ENCODE results near the gene TFCP2L1. TPM values are rescaled to one million over a fixed set of nuclear protein-coding genes. Genes with fewer than 3 reads are reported as not detected.

Gene TFCP2L1
- polyA plus RNA-seq, 1 donor = 0.45 TPM

- whole genome bisulfite sequencing (ENCODE audit: insufficient coverage, low lambda C conversion rate) = no CpG with 5 or more reads among the region's 9 CpGs
- DNase-seq = no peak
- H3K36me3 ChIP-seq (ENCODE audit: control insufficient read depth, insufficient read depth, low read length) = no peaks in the 10 kb centered on the region
- H3K27ac ChIP-seq (ENCODE audit: low read length) = no peak overlapping the region
- no peaks in the 10 kb centered on the region for H3K4me1 ChIP-seq (ENCODE audit: control insufficient read depth, insufficient read depth, low read length)
- no peaks in the 10 kb centered on the region for H3K9me3 ChIP-seq (ENCODE audit: control insufficient read depth, low read depth, low read length)
- no peaks in the 10 kb centered on the region for H3K27me3 ChIP-seq (ENCODE audit: control insufficient read depth, insufficient read depth, low read length)
- H3K4me3 ChIP-seq (ENCODE audit: low read length) = no peak overlapping the region
These were observed 42.0 kb downstream of the TFCP2L1 start for GRCh38 chr2:121242976-121243375.

- WGBS (ENCODE audit: insufficient coverage, low lambda C conversion rate) = 60% methylated on average over 1 of the region's 16 CpGs
- no peaks in the 10 kb centered on the region for H3K36me3 ChIP-seq (ENCODE audit: control insufficient read depth, insufficient read depth, low read length)
These were observed 42.7 kb downstream of the TFCP2L1 start for GRCh38 chr2:121242175-121242875.

GRCh38 chr2:121241466-121241865 lies 43.5 kb downstream of the TFCP2L1 start:
- Histone ChIP-seq H3K27me3 (ENCODE audit: control insufficient read depth, insufficient read depth, low read length) (no peaks in the 10 kb centered on the region), H3K4me3 (ENCODE audit: low read length) (no peak overlapping the region), H3K36me3 (ENCODE audit: control insufficient read depth, insufficient read depth, low read length) (no peaks in the 10 kb centered on the region), H3K4me1 (ENCODE audit: control insufficient read depth, insufficient read depth, low read length) (no peaks in the 10 kb centered on the region), H3K9me3 (ENCODE audit: control insufficient read depth, low read depth, low read length) (no peaks in the 10 kb centered on the region), H3K27ac (ENCODE audit: low read length) (no peak overlapping the region)
- no CpG with 5 or more reads among the region's 3 CpGs for WGBS (ENCODE audit: insufficient coverage, low lambda C conversion rate)
- no peak for DNase-seq

More at GRCh38 chr2:121242175-121242875, 42.7 kb downstream of the TFCP2L1 start:
- DNase-seq = no peak
- H3K27me3 ChIP-seq (ENCODE audit: control insufficient read depth, insufficient read depth, low read length) = no peaks in the 10 kb centered on the region
- no peak overlapping the region for H3K4me3 ChIP-seq (ENCODE audit: low read length)
- no peak overlapping the region for H3K27ac ChIP-seq (ENCODE audit: low read length)
- H3K9me3 ChIP-seq (ENCODE audit: control insufficient read depth, low read depth, low read length) = no peaks in the 10 kb centered on the region
- no peaks in the 10 kb centered on the region for H3K4me1 ChIP-seq (ENCODE audit: control insufficient read depth, insufficient read depth, low read length)

DNA sequence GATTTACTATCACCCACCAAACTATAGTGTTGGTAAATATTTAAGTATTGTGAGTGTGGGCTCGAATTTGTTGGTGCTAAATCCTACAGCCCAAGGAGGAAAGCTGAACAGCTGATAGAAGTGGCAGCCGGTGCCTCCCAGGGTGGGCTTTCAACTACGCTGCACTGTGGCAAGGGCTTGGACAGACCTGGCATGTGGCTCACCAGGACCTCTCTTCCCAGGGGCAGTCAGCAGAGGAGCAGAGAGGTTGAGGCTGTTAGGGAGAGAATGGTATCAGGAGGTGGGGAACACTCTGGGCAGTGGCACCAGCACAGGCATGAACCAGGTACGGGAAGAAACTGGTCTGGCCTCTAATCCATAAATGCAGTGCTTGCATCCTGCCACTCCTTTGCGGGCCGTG lies 44.6 kb downstream of the TFCP2L1 start:
- no peaks in the 10 kb centered on the region for H3K4me1 ChIP-seq (ENCODE audit: control insufficient read depth, insufficient read depth, low read length)
- no peak for DNase-seq
- H3K27me3 ChIP-seq (ENCODE audit: control insufficient read depth, insufficient read depth, low read length) = no peaks in the 10 kb centered on the region
- no peak overlapping the region for H3K27ac ChIP-seq (ENCODE audit: low read length)
- H3K36me3 ChIP-seq (ENCODE audit: control insufficient read depth, insufficient read depth, low read length) = no peaks in the 10 kb centered on the region
- no CpG with 5 or more reads among the region's 6 CpGs for WGBS (ENCODE audit: insufficient coverage, low lambda C conversion rate)
- H3K4me3 ChIP-seq (ENCODE audit: low read length) = no peak overlapping the region
- no peaks in the 10 kb centered on the region for H3K9me3 ChIP-seq (ENCODE audit: control insufficient read depth, low read depth, low read length)

DNA sequence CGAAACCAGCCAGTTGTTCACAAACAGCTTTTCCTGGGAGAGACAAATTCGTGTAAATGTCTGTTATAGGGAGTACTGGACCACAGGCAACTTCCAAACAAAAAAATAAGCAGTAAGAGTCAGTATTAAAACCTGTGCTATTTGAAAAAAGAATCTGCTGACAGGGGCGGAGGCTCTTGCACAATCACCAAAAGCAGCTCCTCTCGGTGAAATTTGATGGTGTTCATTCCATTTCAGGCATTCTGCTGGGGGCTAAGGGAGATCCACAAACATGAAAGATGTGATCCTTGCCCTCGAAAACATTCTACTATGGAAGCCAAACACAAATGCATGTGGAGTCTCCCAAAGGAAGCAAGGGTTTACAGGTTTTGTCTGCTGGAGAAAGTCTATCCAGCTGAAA lies 45.0 kb downstream of the TFCP2L1 start:
- no peak overlapping the region for H3K4me3 ChIP-seq (ENCODE audit: low read length)
- no peaks in the 10 kb centered on the region for H3K9me3 ChIP-seq (ENCODE audit: control insufficient read depth, low read depth, low read length)
- no peak for DNase-seq
- 75% methylated on average over 1 of the region's 5 CpGs for WGBS (ENCODE audit: insufficient coverage, low lambda C conversion rate)
- no peak overlapping the region for H3K27ac ChIP-seq (ENCODE audit: low read length)
- H3K36me3 ChIP-seq (ENCODE audit: control insufficient read depth, insufficient read depth, low read length) = no peaks in the 10 kb centered on the region
- no peaks in the 10 kb centered on the region for H3K4me1 ChIP-seq (ENCODE audit: control insufficient read depth, insufficient read depth, low read length)
- H3K27me3 ChIP-seq (ENCODE audit: control insufficient read depth, insufficient read depth, low read length) = no peaks in the 10 kb centered on the region

GRCh38 chr2:121239471-121239870 lies 45.5 kb downstream of the TFCP2L1 start:
- no CpG with 5 or more reads among the region's 15 CpGs for WGBS (ENCODE audit: insufficient coverage, low lambda C conversion rate)
- Histone ChIP-seq H3K27me3 (ENCODE audit: control insufficient read depth, insufficient read depth, low read length) (no peaks in the 10 kb centered on the region), H3K4me1 (ENCODE audit: control insufficient read depth, insufficient read depth, low read length) (no peaks in the 10 kb centered on the region), H3K36me3 (ENCODE audit: control insufficient read depth, insufficient read depth, low read length) (no peaks in the 10 kb centered on the region), H3K4me3 (ENCODE audit: low read length) (no peak overlapping the region), H3K27ac (ENCODE audit: low read length) (no peak overlapping the region), H3K9me3 (ENCODE audit: control insufficient read depth, low read depth, low read length) (no peaks in the 10 kb centered on the region)
- DNase-seq = no peak

- H3K36me3 ChIP-seq (ENCODE audit: control insufficient read depth, insufficient read depth, low read length) = no peaks in the 10 kb centered on the region
- DNase-seq = no peak
- no peaks in the 10 kb centered on the region for H3K27me3 ChIP-seq (ENCODE audit: control insufficient read depth, insufficient read depth, low read length)
- WGBS (ENCODE audit: insufficient coverage, low lambda C conversion rate) = no CpG with 5 or more reads among the region's 4 CpGs
- H3K4me1 ChIP-seq (ENCODE audit: control insufficient read depth, insufficient read depth, low read length) = no peaks in the 10 kb centered on the region
- no peak overlapping the region for H3K4me3 ChIP-seq (ENCODE audit: low read length)
- no peak overlapping the region for H3K27ac ChIP-seq (ENCODE audit: low read length)
- H3K9me3 ChIP-seq (ENCODE audit: control insufficient read depth, low read depth, low read length) = no peaks in the 10 kb centered on the region
These were observed 46.2 kb downstream of the TFCP2L1 start for GRCh38 chr2:121238828-121239227.

DNA sequence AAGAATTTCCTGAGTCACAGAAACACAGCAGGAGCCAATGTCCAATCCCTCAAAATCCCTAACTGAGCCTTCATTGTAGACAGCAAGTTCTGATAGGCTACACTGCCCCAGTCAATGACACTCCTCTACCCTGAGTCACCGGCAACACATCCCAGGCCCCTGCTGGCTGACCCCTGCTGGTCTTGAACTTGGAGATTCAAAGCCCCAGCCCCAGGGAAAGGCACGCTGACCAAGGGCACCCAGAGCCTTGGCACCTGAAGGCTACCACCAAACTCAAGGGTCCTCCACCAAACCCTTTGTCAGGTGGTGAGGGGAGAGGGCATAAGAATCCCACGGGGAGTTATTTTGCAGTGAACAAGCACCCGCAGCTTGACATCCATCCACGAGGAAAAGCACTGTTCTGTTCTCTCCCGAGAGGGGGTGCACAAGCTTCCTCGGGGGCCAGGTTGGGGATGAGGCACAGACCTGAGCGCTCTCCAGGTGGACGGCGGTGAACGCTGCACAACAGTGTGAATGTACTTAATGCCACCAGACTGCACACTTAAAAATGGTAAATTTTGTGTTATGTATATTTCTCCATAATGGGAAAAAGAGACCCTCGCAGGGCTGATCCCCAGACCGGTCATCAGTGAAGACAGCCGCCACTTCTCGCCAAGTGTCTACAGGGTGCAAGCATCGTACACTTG lies 46.9 kb downstream of the TFCP2L1 start:
- WGBS (ENCODE audit: insufficient coverage, low lambda C conversion rate) = no CpG with 5 or more reads among the region's 16 CpGs
- Histone ChIP-seq H3K27ac (ENCODE audit: low read length) (no peak overlapping the region), H3K4me3 (ENCODE audit: low read length) (no peak overlapping the region), H3K9me3 (ENCODE audit: control insufficient read depth, low read depth, low read length) (no peaks in the 10 kb centered on the region), H3K4me1 (ENCODE audit: control insufficient read depth, insufficient read depth, low read length) (no peaks in the 10 kb centered on the region), H3K27me3 (ENCODE audit: control insufficient read depth, insufficient read depth, low read length) (no peaks in the 10 kb centered on the region), H3K36me3 (ENCODE audit: control insufficient read depth, insufficient read depth, low read length) (no peaks in the 10 kb centered on the region)
- DNase-seq = no peak

DNA sequence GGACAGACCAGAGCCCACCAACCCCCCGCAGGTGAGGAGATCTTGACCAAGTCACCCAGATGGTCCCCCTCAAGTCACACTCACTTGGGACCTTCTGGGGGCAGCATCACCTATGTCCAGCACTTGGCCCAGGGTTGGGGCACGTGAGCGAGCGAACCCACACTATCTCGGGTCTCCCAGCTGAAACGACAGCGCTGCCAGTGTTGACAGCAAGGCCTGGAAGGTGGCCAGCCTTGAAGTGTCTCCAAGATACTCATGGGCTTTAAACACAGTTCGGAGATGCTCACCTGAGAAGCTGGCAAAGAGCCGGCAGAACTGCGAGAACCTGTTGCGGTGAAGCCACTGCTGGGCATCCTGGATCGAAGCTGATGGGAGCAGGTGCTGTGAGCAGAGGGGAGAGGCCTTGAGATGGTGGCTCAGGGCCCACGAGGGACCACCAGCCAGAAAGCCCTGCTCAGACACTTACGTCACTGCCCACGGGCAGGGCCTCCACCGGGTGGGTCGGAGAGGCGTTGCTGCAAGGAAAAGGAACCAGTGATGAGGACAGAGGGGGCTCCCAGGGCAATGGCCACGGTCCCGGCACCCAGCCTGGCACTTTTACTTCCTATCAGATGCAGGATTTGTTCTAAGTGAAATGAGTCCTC lies 47.5 kb downstream of the TFCP2L1 start:
- no peak overlapping the region for H3K4me3 ChIP-seq (ENCODE audit: low read length)
- WGBS (ENCODE audit: insufficient coverage, low lambda C conversion rate) = no CpG with 5 or more reads among the region's 20 CpGs
- no peak overlapping the region for H3K27ac ChIP-seq (ENCODE audit: low read length)
- DNase-seq = no peak
- H3K4me1 ChIP-seq (ENCODE audit: control insufficient read depth, insufficient read depth, low read length) = no peaks in the 10 kb centered on the region
- no peaks in the 10 kb centered on the region for H3K36me3 ChIP-seq (ENCODE audit: control insufficient read depth, insufficient read depth, low read length)
- no peaks in the 10 kb centered on the region for H3K27me3 ChIP-seq (ENCODE audit: control insufficient read depth, insufficient read depth, low read length)
- no peaks in the 10 kb centered on the region for H3K9me3 ChIP-seq (ENCODE audit: control insufficient read depth, low read depth, low read length)

DNA sequence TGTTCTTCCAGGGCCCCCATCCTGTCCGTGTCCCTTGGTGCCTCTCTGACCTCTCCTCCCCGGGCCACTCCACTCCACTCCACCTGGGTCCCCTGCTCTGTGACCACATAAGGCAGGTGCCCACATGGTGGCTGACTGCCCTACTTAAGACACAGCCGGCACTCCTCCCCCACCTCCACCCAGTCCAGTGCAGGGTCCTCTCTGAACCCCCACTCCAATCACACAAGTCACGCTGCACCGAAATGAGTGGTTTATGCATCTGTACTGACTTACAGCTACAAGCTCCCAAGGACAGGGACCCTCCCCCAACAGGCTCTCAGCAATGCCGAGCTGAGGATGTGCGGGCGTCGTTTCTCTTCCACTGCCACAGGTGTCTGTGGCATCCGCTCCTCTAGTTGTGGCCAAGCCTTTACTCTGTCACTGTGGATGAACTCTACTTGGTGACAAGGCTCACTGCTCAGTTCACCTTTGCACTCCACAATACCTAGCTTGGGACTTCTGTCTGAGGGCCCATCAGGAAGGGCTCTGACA lies 48.3 kb downstream of the TFCP2L1 start:
- H3K9me3 ChIP-seq (ENCODE audit: control insufficient read depth, low read depth, low read length) = no peaks in the 10 kb centered on the region
- no peaks in the 10 kb centered on the region for H3K36me3 ChIP-seq (ENCODE audit: control insufficient read depth, insufficient read depth, low read length)
- no peaks in the 10 kb centered on the region for H3K27me3 ChIP-seq (ENCODE audit: control insufficient read depth, insufficient read depth, low read length)
- H3K4me1 ChIP-seq (ENCODE audit: control insufficient read depth, insufficient read depth, low read length) = no peaks in the 10 kb centered on the region
- H3K27ac ChIP-seq (ENCODE audit: low read length) = no peak overlapping the region
- H3K4me3 ChIP-seq (ENCODE audit: low read length) = no peak overlapping the region
- WGBS (ENCODE audit: insufficient coverage, low lambda C conversion rate) = no CpG with 5 or more reads among the region's 10 CpGs
- DNase-seq = no peak
